B cell (primary cell): Measurements from ENCODE around the gene KRTAP27-1. TPM values are rescaled to one million over a fixed set of nuclear protein-coding genes. Genes with fewer than 3 reads are reported as not detected.

Source experiments
- ATAC-seq: fragments of 200-7000 bp; cut with Tn5 transposase; one replicate; pipeline ENCODE4 v1.10.0; 2021; ENCODE audit warnings: low read depth, mild to moderate bottlenecking, moderate number of reproducible peaks, moderate library complexity
- CTCF ChIA-PET: fragments of 350-600 bp; sonication (Branson Sonifier 250); formaldehyde crosslinking; loops from one replicate; lab custom pipeline; 2021; ENCODE audit warnings: antibody characterized with exemption, inconsistent platforms; lab: Charles Lee
- POLR2A ChIA-PET: fragments of 350-600 bp; sonication (Branson Sonifier 250); formaldehyde crosslinking; loops from one replicate; lab custom pipeline; 2021; ENCODE audit warnings: antibody characterized with exemption; lab: Charles Lee
- DNase-seq: peaks from one replicate; pipeline ENCODE4 v3.0.0; 2013
- H2AFZ ChIP-seq: 2 replicates; pipeline ENCODE4 v1.6.1; 2012; ENCODE audit warnings: mild to moderate bottlenecking, low read depth, low read length; ENCODE audit not compliant: insufficient read depth, poor library complexity, severe bottlenecking
- H3K27ac ChIP-seq, 2 donors: 1 replicate in 1 of 2; 2 replicates in 1 of 2; pipeline ENCODE4 v1.5.1; 2012 to 2013; ENCODE audit warnings: low read length in 2 of 2, mild to moderate bottlenecking in 2 of 2, moderate library complexity in 1 of 2
- H3K27me3 ChIP-seq, 4 experiments: fragments of 200-600 bp in 1 of 4; sonication (generic) in 1 of 4; replicated peaks in 1 of 4; 1 replicate in 2 of 4; 2 replicates in 2 of 4; pipeline versions ENCODE4 v1.6.1 to v1.7.0; 2013 to 2016; ENCODE audit warnings: low read length in 3 of 4, mild to moderate bottlenecking in 2 of 4, mixed read lengths in 1 of 4, moderate library complexity in 1 of 4; ENCODE audit not compliant: insufficient read depth in 4 of 4, control insufficient read depth in 3 of 4; ENCODE audit errors: control extremely low read depth in 1 of 4
- H3K36me3 ChIP-seq, 2 experiments: replicated peaks in 1 of 2; 1 replicate in 1 of 2; 2 replicates in 1 of 2; pipeline versions ENCODE4 v1.6.1 to v1.7.1; 2013; ENCODE audit warnings: low read length in 1 of 2; ENCODE audit not compliant: insufficient read depth in 2 of 2, control insufficient read depth in 1 of 2; ENCODE audit errors: control extremely low read depth in 1 of 2, extremely low read depth in 1 of 2
- H3K4me1 ChIP-seq, 2 donors: fragments of 200-600 bp in 1 of 2; sonication (generic) in 1 of 2; 1 replicate in 1 of 2; 2 replicates in 1 of 2; pipeline versions ENCODE4 v1.5.1 to v1.6.1; 2013 to 2017; ENCODE audit warnings: low read length in 2 of 2; ENCODE audit not compliant: control insufficient read depth in 2 of 2, insufficient read depth in 2 of 2
- H3K4me2 ChIP-seq: replicated peaks from 2 replicates; pipeline ENCODE3; 2012; ENCODE audit warnings: mild to moderate bottlenecking, low read depth, low read length; ENCODE audit not compliant: poor library complexity, severe bottlenecking
- H3K4me3 ChIP-seq, 5 experiments: fragments of 200-600 bp in 1 of 5; sonication (generic) in 1 of 5; 1 replicate in 3 of 5; 2 replicates in 2 of 5; pipeline versions ENCODE4 v1.5.1 to v1.7.0; 2011 to 2016; ENCODE audit warnings: low read length in 4 of 5, mild to moderate bottlenecking in 4 of 5, low read depth in 2 of 5, control low read depth in 1 of 5, moderate library complexity in 1 of 5; ENCODE audit not compliant: insufficient read depth in 1 of 5; ENCODE audit errors: control extremely low read depth in 1 of 5, extremely low read depth in 1 of 5
- H3K79me2 ChIP-seq: fragments of 200-600 bp; sonication (generic); one replicate; pipeline ENCODE4 v1.6.0; 2016; ENCODE audit warnings: low read length; ENCODE audit not compliant: control insufficient read depth, insufficient read depth
- H3K9ac ChIP-seq: fragments of 200-600 bp; sonication (generic); 2 replicates; pipeline ENCODE4 v1.6.1; 2017; ENCODE audit warnings: mild to moderate bottlenecking, low read length, moderate library complexity
- H3K9me3 ChIP-seq, 3 donors: one replicate each; pipeline versions ENCODE4 v1.6.1 to v1.7.1; 2013; ENCODE audit warnings: low read length in 2 of 3; ENCODE audit not compliant: control insufficient read depth in 2 of 3, insufficient read depth in 1 of 3; ENCODE audit errors: control extremely low read depth in 1 of 3
- H4K20me1 ChIP-seq: 2 replicates; pipeline ENCODE4 v1.6.0; 2012; ENCODE audit warnings: mild to moderate bottlenecking, low read length; ENCODE audit not compliant: insufficient read depth, control insufficient read depth, poor library complexity, severe bottlenecking
- H3K27ac Mint-ChIP-seq: one replicate; pipeline ENCODE4 v1.8.0; 2021; ENCODE audit warnings: mixed read lengths
- H3K27me3 Mint-ChIP-seq: one replicate; pipeline ENCODE4 v1.8.0; 2021; ENCODE audit warnings: mixed read lengths
- H3K4me1 Mint-ChIP-seq: one replicate; pipeline ENCODE4 v1.8.0; 2021; ENCODE audit warnings: mixed read lengths
- H3K4me3 Mint-ChIP-seq: one replicate; pipeline ENCODE4 v1.8.0; 2021; ENCODE audit warnings: mixed read lengths
- H3K9me3 Mint-ChIP-seq: one replicate; pipeline ENCODE4 v1.8.0; 2022; ENCODE audit warnings: mixed read lengths; ENCODE audit not compliant: insufficient read depth
- CTCF ChIP-seq: fragments of 200-600 bp; IDR thresholded peaks from one replicate; pipeline ENCODE4 v1.8.0; 2022; ENCODE audit warnings: antibody characterized with exemption, mild to moderate bottlenecking
- EZH2 ChIP-seq: IDR thresholded peaks from 2 replicates; pipeline ENCODE4 v1.6.1; 2012; ENCODE audit warnings: borderline replicate concordance, low read depth, mild to moderate bottlenecking, moderate library complexity, low read length; ENCODE audit not compliant: insufficient read depth, poor library complexity, severe bottlenecking
- WGBS: methylation state at CpG from one replicate; pipeline ENCODE4 v1.1.5; 2013; ENCODE audit warnings: missing lambda C conversion rate; ENCODE audit not compliant: insufficient coverage; 5-methylcytosine and 5-hydroxymethylcytosine counted together
- intact Hi-C: fragments of 100-400 bp; cut with micrococcal nuclease; formaldehyde crosslinking; loops from one replicate; pipeline ENCODE4 v1.10.0; 2022
- polyA plus RNA-seq: library from polyadenylated mRNA; depleted of rRNA; stranded (reverse); fragments of >200 nt; gene quantifications from 2 replicates; pipeline ENCODE4 v1.2.3, GENCODE V29; 2012
- total RNA-seq, 2 donors: library from RNA; stranded (reverse); fragments of 120-200 nt in 1 of 2; gene quantifications; 1 replicate in 1 of 2; 2 replicates in 1 of 2; pipeline versions ENCODE4 v1.2.3 to v1.2.4, GENCODE V29; 2013 to 2022

KRTAP27-1 gene
- total and polyA plus RNA-seq, 2 donors (not counting 1 experiment from before 2014, with no cell fraction given), result not detected

GRCh38 chr21:30336596-30336995 is 898 bp downstream of the KRTAP27-1 start:
- no CpG with 5 or more reads among the region's 2 CpGs for WGBS
- no peak overlapping the region for H3K4me2 ChIP-seq
- H3K36me3 ChIP-seq, result no peaks in the 10 kb centered on the region
- no peaks in the 10 kb centered on the region for H3K4me1 ChIP-seq
- Mint-ChIP-seq H3K9me3 (no peaks in the 10 kb centered on the region), H3K4me3 (no peak overlapping the region), H3K27ac (no peak overlapping the region), H3K4me1 (no peaks in the 10 kb centered on the region), H3K27me3 (no peaks in the 10 kb centered on the region)
- H3K9me3 ChIP-seq, result no peaks in the 10 kb centered on the region
- intact Hi-C loops, result no loop called here
- no peak overlapping the region for H3K27ac ChIP-seq
- H3K4me3 ChIP-seq, result no peak overlapping the region
- no peak for DNase-seq
- H3K9ac ChIP-seq, result no peak overlapping the region
- no peak overlapping the region for H2AFZ ChIP-seq
- no peaks in the 10 kb centered on the region for H3K27me3 ChIP-seq
- H4K20me1 ChIP-seq, result no peaks in the 10 kb centered on the region
- POLR2A ChIA-PET, result no interaction called here
- no peak for TF ChIP-seq CTCF
- no peak for TF ChIP-seq EZH2
- ATAC-seq, result no peak
- H3K79me2 ChIP-seq, result no peaks in the 10 kb centered on the region
- CTCF ChIA-PET, result no interaction called here

- Mint-ChIP-seq H3K9me3 (no peaks in the 10 kb centered on the region), H3K27ac (no peak overlapping the region), H3K4me1 (no peaks in the 10 kb centered on the region), H3K27me3 (no peaks in the 10 kb centered on the region), H3K4me3 (no peak overlapping the region)
- H3K27ac ChIP-seq, result no peak overlapping the region
- no peaks in the 10 kb centered on the region for H3K4me1 ChIP-seq
- ChIA-PET POLR2A (no interaction called here), CTCF (no interaction called here)
- H3K9ac ChIP-seq, result no peak overlapping the region
- no peak for ATAC-seq
- no peak overlapping the region for H3K4me3 ChIP-seq
- no peak for TF ChIP-seq EZH2
- TF ChIP-seq CTCF, result no peak
- no peaks in the 10 kb centered on the region for H3K27me3 ChIP-seq
- no peaks in the 10 kb centered on the region for H3K79me2 ChIP-seq
- H3K4me2 ChIP-seq, result no peak overlapping the region
- H4K20me1 ChIP-seq, result no peaks in the 10 kb centered on the region
- no peaks in the 10 kb centered on the region for H3K9me3 ChIP-seq
- no peak overlapping the region for H2AFZ ChIP-seq
- intact Hi-C loops, result no loop called here
- no peak for DNase-seq
- no CpG with 5 or more reads among the region's 3 CpGs for WGBS
- no peaks in the 10 kb centered on the region for H3K36me3 ChIP-seq
Measured at GRCh38 chr21:30333736-30334135, 3.8 kb downstream of the KRTAP27-1 start.
